Testis (tissue), 2 donors: ENCODE results near the gene KCNN3.

Experiments used
- CTCF ChIP-seq, 3 experiments: fragments of 450-650 bp in 2 of 3; fragments of 200-600 bp in 1 of 3; sonication (generic) in 1 of 3; IDR thresholded peaks; one replicate each; pipeline ENCODE4 v1.5.1; 2016 to 2019; ENCODE audit warnings: antibody characterized with exemption in 3 of 3, mild to moderate bottlenecking in 2 of 3, moderate library complexity in 1 of 3
- POLR2A ChIP-seq: fragments of 450-650 bp; IDR thresholded peaks from one replicate; pipeline ENCODE4 v1.6.1; 2017; ENCODE audit warnings: antibody characterized with exemption, mild to moderate bottlenecking, moderate library complexity

- TF ChIP-seq CTCF (IDR thresholded peaks at IDR 0.05) (peak; percentile 71 to 86 (median 80)), POLR2A (no peak)
These were observed 8.4 kb upstream of the KCNN3 start for GRCh38 chr1:154878371-154879037.
